ENCODE measurements around the gene LRRC27. TPM values are rescaled to one million over a fixed set of nuclear protein-coding genes. Genes with fewer than 3 reads are reported as not detected.

The LRRC27 gene
- total and polyA plus RNA-seq, 2 experiments from 2014 or later = 19.0 to 21.8 TPM

DNA sequence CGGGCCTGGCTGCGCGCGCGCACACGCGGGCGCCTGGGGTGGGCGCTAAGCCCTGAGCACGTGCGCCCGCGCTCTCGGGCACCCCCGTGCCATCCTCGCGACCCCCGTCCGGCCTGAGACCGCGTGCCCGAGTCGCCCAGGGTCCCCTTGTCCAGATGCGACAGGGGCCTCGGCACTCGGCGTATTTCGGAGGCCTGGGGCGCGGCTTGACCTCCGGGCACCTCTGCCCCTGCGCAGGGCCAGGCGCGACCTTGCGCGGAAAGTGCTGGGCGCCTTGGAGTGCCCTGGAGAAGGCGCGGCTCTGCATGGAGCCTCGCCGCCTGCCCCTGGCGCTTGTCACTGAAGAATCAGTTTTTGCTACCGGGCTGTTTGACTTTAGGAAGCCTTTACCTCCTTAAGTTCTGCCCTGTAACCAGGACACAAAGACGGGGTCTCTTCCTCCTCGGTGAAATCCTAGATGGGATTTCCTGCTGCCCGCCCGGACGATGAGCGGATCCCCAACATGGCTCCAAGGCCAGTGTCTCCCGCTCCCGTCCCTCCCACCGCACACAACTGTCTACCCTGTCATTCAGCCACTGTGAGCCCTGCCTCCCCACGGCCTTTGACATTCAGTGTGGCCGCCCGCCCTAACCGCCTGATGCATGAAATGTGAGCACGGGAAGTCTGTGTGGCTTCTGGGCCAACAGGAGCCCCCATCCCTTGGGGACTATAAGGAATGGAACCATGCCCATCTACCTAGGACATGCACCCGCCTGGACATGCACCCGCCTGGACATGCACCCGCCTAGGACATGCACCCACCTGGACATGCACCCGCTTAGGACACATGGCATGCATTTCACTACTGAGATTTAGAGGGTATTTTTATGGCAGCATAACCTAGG, 23.2 kb upstream of the LRRC27 start:
- Histone ChIP-seq H3K27ac (no peak overlapping the region), H3K36me3 (no peaks in the 10 kb centered on the region), H3K9me3 (ENCODE audit: low read depth) (no peaks in the 10 kb centered on the region), H3K4me1 (ENCODE audit: low read depth) (no peaks in the 10 kb centered on the region), H3K4me3 (peak overlapping the region; percentile 64), H3K27me3 (peaks cover 78% of the 10 kb centered on the region)
- TF ChIP-seq, protein P1, sequence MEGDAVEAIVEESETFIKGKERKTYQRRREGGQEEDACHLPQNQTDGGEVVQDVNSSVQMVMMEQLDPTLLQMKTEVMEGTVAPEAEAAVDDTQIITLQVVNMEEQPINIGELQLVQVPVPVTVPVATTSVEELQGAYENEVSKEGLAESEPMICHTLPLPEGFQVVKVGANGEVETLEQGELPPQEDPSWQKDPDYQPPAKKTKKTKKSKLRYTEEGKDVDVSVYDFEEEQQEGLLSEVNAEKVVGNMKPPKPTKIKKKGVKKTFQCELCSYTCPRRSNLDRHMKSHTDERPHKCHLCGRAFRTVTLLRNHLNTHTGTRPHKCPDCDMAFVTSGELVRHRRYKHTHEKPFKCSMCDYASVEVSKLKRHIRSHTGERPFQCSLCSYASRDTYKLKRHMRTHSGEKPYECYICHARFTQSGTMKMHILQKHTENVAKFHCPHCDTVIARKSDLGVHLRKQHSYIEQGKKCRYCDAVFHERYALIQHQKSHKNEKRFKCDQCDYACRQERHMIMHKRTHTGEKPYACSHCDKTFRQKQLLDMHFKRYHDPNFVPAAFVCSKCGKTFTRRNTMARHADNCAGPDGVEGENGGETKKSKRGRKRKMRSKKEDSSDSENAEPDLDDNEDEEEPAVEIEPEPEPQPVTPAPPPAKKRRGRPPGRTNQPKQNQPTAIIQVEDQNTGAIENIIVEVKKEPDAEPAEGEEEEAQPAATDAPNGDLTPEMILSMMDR (IDR thresholded peaks at IDR 0.05; ENCODE audit: low read depth, low read length) = no peak
- DNase-seq (ENCODE audit: low read depth in 1 of 2, low spot score in 1 of 2) = peak in 1 of 2 donors; percentile 15

DNA sequence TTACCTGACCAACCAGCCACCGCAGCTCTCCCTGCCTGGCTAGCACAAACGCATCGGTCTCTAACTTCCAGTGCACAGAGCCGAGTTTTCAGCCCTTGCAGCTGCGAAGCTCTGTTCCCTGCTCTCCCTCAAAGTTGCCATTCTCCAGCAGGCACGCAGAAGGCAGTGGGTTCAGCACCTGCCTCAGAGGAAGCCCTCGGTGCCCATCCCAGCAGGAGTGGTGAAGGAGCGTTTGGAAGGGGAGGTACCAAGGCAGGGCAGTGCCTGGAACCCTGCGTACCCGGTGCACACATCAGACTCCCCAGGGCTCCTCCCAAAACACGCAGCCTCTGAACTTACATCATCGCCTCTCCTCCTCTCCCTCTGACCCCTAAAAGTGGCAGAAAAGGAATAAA, 22.5 kb upstream of the LRRC27 start:
- no peak overlapping the region for H3K27ac ChIP-seq
- no peaks in the 10 kb centered on the region for H3K36me3 ChIP-seq
- H3K27me3 ChIP-seq = peaks cover 71% of the 10 kb centered on the region
- no peak overlapping the region for H3K4me3 ChIP-seq
- H3K4me1 ChIP-seq (ENCODE audit: low read depth) = no peaks in the 10 kb centered on the region
- H3K9me3 ChIP-seq (ENCODE audit: low read depth) = no peaks in the 10 kb centered on the region
- TF ChIP-seq, protein P1 (IDR thresholded peaks at IDR 0.05; ENCODE audit: low read depth, low read length) = no peak
- no peak for DNase-seq (ENCODE audit: low read depth in 1 of 2, low spot score in 1 of 2)

DNA sequence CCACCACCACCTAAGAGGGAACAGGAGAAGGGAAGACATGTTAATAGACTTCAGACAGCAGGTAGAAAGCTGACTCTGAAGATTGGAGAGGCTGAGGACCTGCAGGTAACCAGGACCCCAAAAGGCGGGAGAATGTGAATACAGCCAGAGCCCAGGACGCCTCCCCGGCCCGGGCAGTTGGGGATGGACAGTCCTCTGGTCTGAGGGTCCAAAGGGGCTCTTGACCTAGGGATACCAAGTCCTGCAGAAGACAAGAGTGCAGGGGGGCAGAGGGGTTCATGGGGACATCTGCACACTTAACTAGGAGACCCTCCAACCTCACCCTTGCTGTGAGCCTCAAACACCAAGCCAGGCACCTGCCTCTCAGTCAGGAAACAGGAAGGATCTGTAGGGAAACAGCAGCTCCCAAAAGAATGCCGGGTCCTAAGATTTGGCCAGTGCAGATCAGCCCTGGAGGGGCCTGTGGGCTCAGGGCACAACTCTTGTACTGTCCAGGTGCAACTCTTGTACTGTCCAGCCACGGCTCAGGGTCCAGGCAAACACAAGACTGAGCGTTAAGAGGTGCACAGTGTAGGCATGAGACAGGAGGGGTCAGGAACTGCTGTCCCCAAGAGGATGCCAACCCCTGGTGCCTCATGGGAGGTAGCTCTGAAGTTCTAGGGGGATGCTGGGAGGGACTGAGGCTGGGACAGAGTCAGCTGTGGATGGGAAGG, 22.0 kb upstream of the LRRC27 start:
- Histone ChIP-seq H3K27ac (no peak overlapping the region), H3K9me3 (ENCODE audit: low read depth) (no peaks in the 10 kb centered on the region), H3K4me1 (ENCODE audit: low read depth) (no peaks in the 10 kb centered on the region), H3K4me3 (no peak overlapping the region), H3K36me3 (no peaks in the 10 kb centered on the region), H3K27me3 (peaks cover 66% of the 10 kb centered on the region)
- no peak for DNase-seq (ENCODE audit: low read depth in 1 of 2, low spot score in 1 of 2)
- TF ChIP-seq, protein P1 (IDR thresholded peaks at IDR 0.05; ENCODE audit: low read depth, low read length) = no peak

DNA sequence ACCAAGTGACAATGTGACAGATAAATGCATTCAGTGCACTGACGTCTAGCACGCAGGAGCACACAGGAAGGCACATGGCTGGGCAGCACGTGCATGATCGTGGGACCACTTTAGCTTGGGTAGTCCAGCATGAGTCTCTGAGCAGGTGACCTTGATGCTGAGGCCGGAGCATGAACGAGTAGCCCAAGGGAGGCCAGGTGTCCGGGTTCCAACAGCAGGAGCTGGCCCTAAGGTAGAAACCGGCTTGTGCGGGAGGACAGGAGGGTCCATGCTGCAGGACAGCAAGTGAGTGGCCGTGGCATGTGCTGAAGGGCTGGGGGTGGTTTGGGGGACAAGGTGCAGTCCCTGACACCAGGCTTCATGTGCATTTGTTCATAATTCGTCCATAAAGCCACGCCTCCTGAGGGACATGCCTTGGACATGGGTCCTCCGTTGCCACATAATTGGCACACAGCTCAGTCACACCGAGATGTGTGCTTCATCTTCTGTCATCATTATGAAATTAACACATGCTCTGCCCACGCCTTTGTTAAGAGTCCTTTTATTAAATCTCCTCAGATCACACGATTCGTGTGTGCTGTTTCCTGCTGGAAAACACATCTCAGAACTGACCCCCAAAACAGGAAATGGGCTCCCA, 21.2 kb upstream of the LRRC27 start:
- Histone ChIP-seq H3K4me1 (ENCODE audit: low read depth) (no peaks in the 10 kb centered on the region), H3K27me3 (peaks cover 58% of the 10 kb centered on the region), H3K27ac (no peak overlapping the region), H3K9me3 (ENCODE audit: low read depth) (no peaks in the 10 kb centered on the region), H3K36me3 (no peaks in the 10 kb centered on the region), H3K4me3 (no peak overlapping the region)
- DNase-seq (ENCODE audit: low read depth in 1 of 2, low spot score in 1 of 2) = no peak
- TF ChIP-seq, protein P1 (IDR thresholded peaks at IDR 0.05; ENCODE audit: low read depth, low read length) = no peak

DNA sequence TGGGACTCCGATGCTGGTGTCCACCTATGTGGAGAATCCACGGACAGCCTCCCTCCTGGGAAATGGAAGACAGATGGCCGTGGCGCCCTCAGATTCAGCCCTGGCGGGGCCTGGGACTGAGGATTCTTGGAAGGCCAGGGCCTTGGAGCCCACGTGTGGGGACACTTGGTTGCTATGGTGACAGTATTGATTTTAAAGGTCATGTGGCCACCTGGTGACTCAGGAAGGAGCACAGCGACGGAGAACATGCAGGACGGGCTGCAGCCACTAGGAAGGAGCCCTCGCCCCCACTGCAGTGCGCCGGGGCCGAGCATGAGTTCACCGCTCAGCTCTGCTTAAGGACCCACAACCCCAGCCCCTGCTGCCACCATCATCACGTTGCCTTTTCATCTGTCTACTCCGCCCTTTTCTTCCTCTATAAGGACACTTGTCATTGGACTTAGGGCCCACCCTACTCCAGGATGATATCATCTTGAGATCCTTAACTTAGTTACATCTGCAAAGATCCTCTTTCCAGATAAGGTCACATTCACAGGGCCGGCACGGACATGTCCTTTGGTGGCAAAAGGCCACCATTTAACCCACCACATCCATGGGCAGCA, 20.6 kb upstream of the LRRC27 start:
- Histone ChIP-seq H3K4me1 (ENCODE audit: low read depth) (no peaks in the 10 kb centered on the region), H3K4me3 (no peak overlapping the region), H3K27ac (no peak overlapping the region), H3K36me3 (no peaks in the 10 kb centered on the region), H3K9me3 (ENCODE audit: low read depth) (no peaks in the 10 kb centered on the region), H3K27me3 (peaks cover 52% of the 10 kb centered on the region)
- DNase-seq (ENCODE audit: low read depth in 1 of 2, low spot score in 1 of 2) = no peak
- TF ChIP-seq, protein P1 (IDR thresholded peaks at IDR 0.05; ENCODE audit: low read depth, low read length) = no peak

All from cardiac muscle cell (in vitro differentiated cells and primary cell).